Hematopoietic multipotent progenitor cell treated with erythropoietin and hydrocortisone succinate and interleukin-3 and kit ligand, for 6 days (in vitro differentiated cells): ENCODE data around the gene HIKESHI.
A peak's percentile ranks its signal among the peaks of the same experiment; 100 is the strongest.
"Not testable (repeated sequence)": the region's sequence is repeated elsewhere in the genome, so short reads cannot be mapped to it uniquely, and the experiment has no call there.

Source experiments
- DNase-seq: peaks from one replicate; pipeline ENCODE4 v3.0.0-alpha.2; 2015

HIKESHI gene

GRCh38 chr11:86294026-86294425, 8.0 kb upstream of the HIKESHI start:
- DNase-seq: no peak

- no peak for DNase-seq
Observed at GRCh38 chr11:86301742-86302091, 323 bp upstream of the HIKESHI start.

- DNase-seq: peak; percentile 30
Observed at GRCh38 chr11:86303257-86303656, 1.2 kb downstream of the HIKESHI start.

- not testable (repeated sequence) for DNase-seq
Observed at GRCh38 chr11:86308710-86309109, 6.7 kb downstream of the HIKESHI start.

- DNase-seq: no peak
Observed at GRCh38 chr11:86313793-86314192, 11.8 kb downstream of the HIKESHI start.

- no peak for DNase-seq
Observed at GRCh38 chr11:86314636-86315035, 12.6 kb downstream of the HIKESHI start.

GRCh38 chr11:86335131-86335767, 33.2 kb downstream of the HIKESHI start:
- DNase-seq: no peak

GRCh38 chr11:86337227-86337626, 35.2 kb downstream of the HIKESHI start:
- DNase-seq: no peak

GRCh38 chr11:86341382-86341781, 39.3 kb downstream of the HIKESHI start:
- DNase-seq: no peak

GRCh38 chr11:86346513-86346912, 44.5 kb downstream of the HIKESHI start:
- peak; percentile 11 for DNase-seq

- DNase-seq: no peak
Observed at GRCh38 chr11:86355256-86355655, 53.2 kb downstream of the HIKESHI start.

GRCh38 chr11:86357412-86357811, 55.4 kb downstream of the HIKESHI start:
- DNase-seq: not testable (repeated sequence)

GRCh38 chr11:86358720-86359119, 56.7 kb downstream of the HIKESHI start:
- no peak for DNase-seq

- DNase-seq: no peak
Observed at GRCh38 chr11:86360775-86361395, 58.8 kb downstream of the HIKESHI start.

GRCh38 chr11:86363424-86363823, 61.4 kb downstream of the HIKESHI start:
- no peak for DNase-seq

- no peak for DNase-seq
Observed at GRCh38 chr11:86365546-86365945, 63.5 kb downstream of the HIKESHI start.

GRCh38 chr11:86369668-86370067, 67.6 kb downstream of the HIKESHI start:
- no peak for DNase-seq

- no peak for DNase-seq
Observed at GRCh38 chr11:86370171-86370570, 68.1 kb downstream of the HIKESHI start.

GRCh38 chr11:86370922-86371594, 69.0 kb downstream of the HIKESHI start:
- DNase-seq: peak; percentile 43

- no peak for DNase-seq
Observed at GRCh38 chr11:86372041-86372440, 70.0 kb downstream of the HIKESHI start.

- DNase-seq: no peak
Observed at GRCh38 chr11:86372586-86372985, 70.5 kb downstream of the HIKESHI start.

GRCh38 chr11:86374069-86374468, 72.0 kb downstream of the HIKESHI start:
- DNase-seq: no peak

GRCh38 chr11:86374586-86374985, 72.5 kb downstream of the HIKESHI start, which contains the start of gene CCDC81:
Gene CCDC81, plus strand, starts transcription at chr11:86374887. Its CDS starts 277 bp downstream, at chr11:86375164.
- no peak for DNase-seq

- no peak for DNase-seq
Observed at GRCh38 chr11:86377972-86378371, 75.9 kb downstream of the HIKESHI start.
